Neural cell (in vitro differentiated cells): ENCODE measurements around the gene PPP2R5B. TPM values are rescaled to one million over a fixed set of nuclear protein-coding genes. Genes with fewer than 3 reads are reported as not detected.

Source experiments
- H2AFZ ChIP-seq: fragments of 200-600, 300-800 bp; sonication (generic), shearing (Covaris generic); 2 replicates; pipeline ENCODE4 v1.6.0; 2014; ENCODE audit warnings: low read depth, mild to moderate bottlenecking, antibody characterized with exemption, low read length, moderate library complexity
- H3F3A ChIP-seq: fragments of 200-600 bp; shearing (Covaris generic); 2 replicates; pipeline ENCODE4 v1.6.1; 2016; ENCODE audit warnings: mild to moderate bottlenecking, moderate library complexity, mixed read lengths, antibody characterized with exemption, low read length; ENCODE audit not compliant: insufficient read depth, poor library complexity, severe bottlenecking
- H3K27ac ChIP-seq: fragments of 200-600, 300-800 bp; sonication (generic), shearing (Covaris generic); 2 replicates; pipeline ENCODE4 v1.5.1; 2014; ENCODE audit warnings: mild to moderate bottlenecking, low read length, moderate library complexity
- H3K27me3 ChIP-seq: fragments of 300-800, 200-600 bp; sonication (generic), shearing (Covaris generic); 2 replicates; pipeline ENCODE4 v1.6.0; 2014; ENCODE audit warnings: mild to moderate bottlenecking, low read depth, low read length, moderate library complexity; ENCODE audit not compliant: insufficient read depth
- H3K36me3 ChIP-seq: fragments of 300-800, 200-600 bp; sonication (generic), shearing (Covaris generic); 2 replicates; pipeline ENCODE4 v1.5.1; 2014; ENCODE audit warnings: mild to moderate bottlenecking, antibody characterized with exemption, low read length, moderate library complexity; ENCODE audit not compliant: insufficient read depth
- H3K4me2 ChIP-seq: fragments of 300-800, 200-600 bp; sonication (generic), shearing (Covaris generic); 2 replicates; pipeline ENCODE4 v1.6.0; 2014; ENCODE audit warnings: mild to moderate bottlenecking, low read length
- H3K4me3 ChIP-seq: fragments of 300-800, 200-600 bp; sonication (generic), shearing (Covaris generic); 2 replicates; pipeline ENCODE4 v1.5.1; 2014; ENCODE audit warnings: mild to moderate bottlenecking, low read length, moderate library complexity
- H3K79me2 ChIP-seq: fragments of 200-600 bp; shearing (Covaris generic); replicated peaks from 2 replicates; pipeline ENCODE4 v1.6.0; 2014; ENCODE audit warnings: mild to moderate bottlenecking, low read length, moderate library complexity; ENCODE audit not compliant: insufficient read depth
- H3K9ac ChIP-seq: fragments of 300-800, 200-600 bp; sonication (generic), shearing (Covaris generic); 2 replicates; pipeline ENCODE4 v1.6.1; 2016; ENCODE audit warnings: mild to moderate bottlenecking, low read length, mixed read lengths
- H3K9me2 ChIP-seq: fragments of 200-600 bp; shearing (Covaris generic); 2 replicates; pipeline ENCODE4 v1.6.1; 2016; ENCODE audit warnings: mild to moderate bottlenecking, low read length, mixed read lengths; ENCODE audit not compliant: insufficient read depth
- H3K9me3 ChIP-seq: fragments of 200-600, 300-800 bp; sonication (generic), shearing (Covaris generic); 2 replicates; pipeline ENCODE4 v1.6.1; 2016; ENCODE audit warnings: mild to moderate bottlenecking, mixed run types, low read length, moderate library complexity, mixed read lengths
- H4K20me1 ChIP-seq: fragments of 200-600 bp; shearing (Covaris generic); 2 replicates; pipeline ENCODE4 v1.6.1; 2016; ENCODE audit warnings: mild to moderate bottlenecking, mixed run types; ENCODE audit not compliant: insufficient read depth
- EP300 ChIP-seq: fragments of 450-650 bp; conservative IDR thresholded peaks from 2 replicates; pipeline ENCODE4 v1.6.1; 2014; ENCODE audit warnings: antibody characterized with exemption, mild to moderate bottlenecking, moderate library complexity; ENCODE audit not compliant: poor library complexity, severe bottlenecking
- EZH2 ChIP-seq: fragments of 200-600, 300-800 bp; shearing (Covaris generic), sonication (generic); IDR thresholded peaks from 2 replicates; pipeline ENCODE4 v1.6.1; 2014; ENCODE audit warnings: antibody characterized with exemption, low read length, borderline replicate concordance, mild to moderate bottlenecking; ENCODE audit not compliant: insufficient read depth, poor library complexity, severe bottlenecking
- POLR2AphosphoS5 ChIP-seq: IDR thresholded peaks from 2 replicates; pipeline ENCODE4 v1.6.1; 2012
- RAD21 ChIP-seq: fragments of 450-650 bp; conservative IDR thresholded peaks from 2 replicates; pipeline ENCODE4 v1.6.1; 2014; ENCODE audit warnings: antibody characterized with exemption, mild to moderate bottlenecking, moderate library complexity
- SMC3 ChIP-seq: fragments of 450-650 bp; conservative IDR thresholded peaks from 2 replicates; pipeline ENCODE4 v1.6.1; 2014; ENCODE audit warnings: antibody characterized with exemption, mild to moderate bottlenecking, moderate library complexity; ENCODE audit not compliant: poor library complexity
- polyA plus RNA-seq: library from polyadenylated mRNA; depleted of rRNA; stranded (reverse); fragments of >200 nt; gene quantifications from 2 replicates; pipeline ENCODE4 v1.2.3, GENCODE V29; 2014
- TF ChIP-seq, protein P1 (sequence below): IDR thresholded peaks from 2 replicates; pipeline ENCODE4 v1.6.1; 2012; ENCODE audit warnings: borderline replicate concordance
- TF ChIP-seq, protein P2 (sequence below): fragments of 450-650 bp; IDR thresholded peaks from 2 replicates; pipeline ENCODE4 v1.5.1; 2014; ENCODE audit warnings: antibody characterized with exemption, mild to moderate bottlenecking, moderate library complexity; ENCODE audit not compliant: poor library complexity, severe bottlenecking

The PPP2R5B gene
- polyA plus RNA-seq, 1 donor from 2014 or later = 76.1 TPM

DNA sequence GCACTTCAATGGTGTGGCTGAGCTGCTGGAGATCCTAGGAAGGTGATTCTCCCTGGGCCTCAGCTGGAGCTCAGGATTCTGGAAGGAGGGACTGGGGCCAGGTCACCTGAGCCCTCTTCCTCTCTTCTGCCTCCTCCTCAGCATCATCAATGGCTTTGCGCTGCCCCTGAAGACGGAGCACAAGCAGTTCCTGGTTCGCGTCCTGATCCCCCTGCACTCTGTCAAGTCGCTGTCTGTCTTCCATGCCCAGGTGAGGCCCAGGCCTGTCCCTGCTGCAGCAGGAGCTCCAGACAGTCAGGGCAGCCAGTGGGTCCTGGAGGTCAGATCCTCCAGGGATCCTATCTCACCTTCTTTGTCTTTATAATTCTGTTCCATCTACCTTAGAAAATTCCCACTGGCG lies 5.9 kb downstream of the PPP2R5B start:
- peaks cover 3% of the 10 kb centered on the region for H3K36me3 ChIP-seq

DNA sequence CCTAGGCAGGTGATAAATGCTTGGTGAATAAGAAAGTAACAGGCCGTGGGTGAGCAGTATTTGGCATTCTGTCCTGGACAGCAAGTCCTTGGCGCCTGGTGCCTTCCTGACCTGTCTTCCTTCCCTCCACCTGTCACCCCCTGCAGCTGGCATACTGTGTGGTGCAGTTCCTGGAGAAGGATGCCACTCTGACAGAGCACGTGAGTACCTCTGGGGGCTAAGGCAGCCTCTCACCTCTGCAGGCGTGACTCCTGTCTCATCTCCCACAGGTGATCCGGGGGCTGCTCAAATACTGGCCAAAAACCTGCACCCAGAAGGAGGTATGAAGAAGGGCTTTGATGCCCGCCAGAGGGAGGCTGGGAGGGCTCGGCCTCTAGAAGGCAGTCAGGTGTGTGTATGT lies 6.8 kb downstream of the PPP2R5B start:
- Histone ChIP-seq H3K4me3 (no peak overlapping the region), H3K27ac (no peak overlapping the region), H3K9me3 (no peaks in the 10 kb centered on the region), H2AFZ (no peak overlapping the region), H3F3A (no peaks in the 10 kb centered on the region), H3K36me3 (peaks cover 3% of the 10 kb centered on the region), H3K9me2 (no peaks in the 10 kb centered on the region), H3K4me2 (no peak overlapping the region), H3K27me3 (no peaks in the 10 kb centered on the region), H3K9ac (no peak overlapping the region), H4K20me1 (no peaks in the 10 kb centered on the region), H3K79me2 (no peaks in the 10 kb centered on the region)
- TF ChIP-seq EZH2 = no peak
- no peak for TF ChIP-seq EP300
- TF ChIP-seq, protein P1, sequence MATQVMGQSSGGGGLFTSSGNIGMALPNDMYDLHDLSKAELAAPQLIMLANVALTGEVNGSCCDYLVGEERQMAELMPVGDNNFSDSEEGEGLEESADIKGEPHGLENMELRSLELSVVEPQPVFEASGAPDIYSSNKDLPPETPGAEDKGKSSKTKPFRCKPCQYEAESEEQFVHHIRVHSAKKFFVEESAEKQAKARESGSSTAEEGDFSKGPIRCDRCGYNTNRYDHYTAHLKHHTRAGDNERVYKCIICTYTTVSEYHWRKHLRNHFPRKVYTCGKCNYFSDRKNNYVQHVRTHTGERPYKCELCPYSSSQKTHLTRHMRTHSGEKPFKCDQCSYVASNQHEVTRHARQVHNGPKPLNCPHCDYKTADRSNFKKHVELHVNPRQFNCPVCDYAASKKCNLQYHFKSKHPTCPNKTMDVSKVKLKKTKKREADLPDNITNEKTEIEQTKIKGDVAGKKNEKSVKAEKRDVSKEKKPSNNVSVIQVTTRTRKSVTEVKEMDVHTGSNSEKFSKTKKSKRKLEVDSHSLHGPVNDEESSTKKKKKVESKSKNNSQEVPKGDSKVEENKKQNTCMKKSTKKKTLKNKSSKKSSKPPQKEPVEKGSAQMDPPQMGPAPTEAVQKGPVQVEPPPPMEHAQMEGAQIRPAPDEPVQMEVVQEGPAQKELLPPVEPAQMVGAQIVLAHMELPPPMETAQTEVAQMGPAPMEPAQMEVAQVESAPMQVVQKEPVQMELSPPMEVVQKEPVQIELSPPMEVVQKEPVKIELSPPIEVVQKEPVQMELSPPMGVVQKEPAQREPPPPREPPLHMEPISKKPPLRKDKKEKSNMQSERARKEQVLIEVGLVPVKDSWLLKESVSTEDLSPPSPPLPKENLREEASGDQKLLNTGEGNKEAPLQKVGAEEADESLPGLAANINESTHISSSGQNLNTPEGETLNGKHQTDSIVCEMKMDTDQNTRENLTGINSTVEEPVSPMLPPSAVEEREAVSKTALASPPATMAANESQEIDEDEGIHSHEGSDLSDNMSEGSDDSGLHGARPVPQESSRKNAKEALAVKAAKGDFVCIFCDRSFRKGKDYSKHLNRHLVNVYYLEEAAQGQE = no peak
- no peak for TF ChIP-seq RAD21
- no peak for TF ChIP-seq SMC3
- TF ChIP-seq, protein P2, sequence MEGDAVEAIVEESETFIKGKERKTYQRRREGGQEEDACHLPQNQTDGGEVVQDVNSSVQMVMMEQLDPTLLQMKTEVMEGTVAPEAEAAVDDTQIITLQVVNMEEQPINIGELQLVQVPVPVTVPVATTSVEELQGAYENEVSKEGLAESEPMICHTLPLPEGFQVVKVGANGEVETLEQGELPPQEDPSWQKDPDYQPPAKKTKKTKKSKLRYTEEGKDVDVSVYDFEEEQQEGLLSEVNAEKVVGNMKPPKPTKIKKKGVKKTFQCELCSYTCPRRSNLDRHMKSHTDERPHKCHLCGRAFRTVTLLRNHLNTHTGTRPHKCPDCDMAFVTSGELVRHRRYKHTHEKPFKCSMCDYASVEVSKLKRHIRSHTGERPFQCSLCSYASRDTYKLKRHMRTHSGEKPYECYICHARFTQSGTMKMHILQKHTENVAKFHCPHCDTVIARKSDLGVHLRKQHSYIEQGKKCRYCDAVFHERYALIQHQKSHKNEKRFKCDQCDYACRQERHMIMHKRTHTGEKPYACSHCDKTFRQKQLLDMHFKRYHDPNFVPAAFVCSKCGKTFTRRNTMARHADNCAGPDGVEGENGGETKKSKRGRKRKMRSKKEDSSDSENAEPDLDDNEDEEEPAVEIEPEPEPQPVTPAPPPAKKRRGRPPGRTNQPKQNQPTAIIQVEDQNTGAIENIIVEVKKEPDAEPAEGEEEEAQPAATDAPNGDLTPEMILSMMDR = no peak

More for the DNA sequence above, 5.9 kb downstream of the PPP2R5B start:
- TF ChIP-seq, protein P2 = no peak
- no peak for TF ChIP-seq POLR2AphosphoS5
- no peaks in the 10 kb centered on the region for H3K79me2 ChIP-seq
- no peaks in the 10 kb centered on the region for H3K9me3 ChIP-seq
- H3K9ac ChIP-seq = no peak overlapping the region
- H3K4me2 ChIP-seq = no peak overlapping the region
- no peak overlapping the region for H3K27ac ChIP-seq
- no peaks in the 10 kb centered on the region for H3F3A ChIP-seq
- no peak overlapping the region for H2AFZ ChIP-seq
- no peaks in the 10 kb centered on the region for H3K9me2 ChIP-seq
- no peaks in the 10 kb centered on the region for H3K27me3 ChIP-seq
- no peak overlapping the region for H3K4me3 ChIP-seq
- no peaks in the 10 kb centered on the region for H4K20me1 ChIP-seq
